Body of pancreas (tissue), 4 donors: ENCODE results near the gene COG2. TPM values are rescaled to one million over a fixed set of nuclear protein-coding genes. Genes with fewer than 3 reads are reported as not detected.

Experiments used
- ATAC-seq: fragments of 150-250 bp; one replicate; pipeline ENCODE4 v1.9.1; 2016
- DNase-seq, 4 donors: peaks; one replicate each; pipeline ENCODE4 v3.0.0-alpha.2; 2019
- H3K27ac ChIP-seq, 4 donors: fragments of 200-600 bp; sonication (generic); 1 replicate in 3 of 4; 2 replicates in 1 of 4; pipeline versions ENCODE4 v1.5.1 to v1.6.1; 2016 to 2019; ENCODE audit warnings: mild to moderate bottlenecking in 1 of 4, mixed read lengths in 1 of 4, moderate library complexity in 1 of 4
- H3K27me3 ChIP-seq, 2 donors: fragments of 200-600 bp; sonication (generic); one replicate each; pipeline ENCODE4 v1.6.0; 2016; ENCODE audit warnings: mild to moderate bottlenecking in 1 of 2
- H3K36me3 ChIP-seq, 2 donors: fragments of 200-600 bp; sonication (generic); replicated peaks in 1 of 2; 2 replicates each; pipeline ENCODE4 v1.5.1; 2016; ENCODE audit warnings: low read depth in 2 of 2; ENCODE audit not compliant: insufficient read depth in 1 of 2
- H3K4me1 ChIP-seq: fragments of 200-600 bp; sonication (generic); one replicate; pipeline ENCODE4 v1.6.0; 2016
- H3K4me3 ChIP-seq, 2 donors: fragments of 200-600 bp; sonication (generic); 1 replicate in 1 of 2; 2 replicates in 1 of 2; pipeline ENCODE4 v1.5.1; 2016 to 2019
- H3K9me3 ChIP-seq, 3 donors: fragments of 200-600 bp; sonication (generic); 1 replicate in 2 of 3; 2 replicates in 1 of 3; pipeline ENCODE4 v1.5.1; 2016
- CTCF ChIP-seq, 7 experiments: fragments of 450-650 bp in 4 of 7; fragments of 200-600 bp in 3 of 7; sonication (generic) in 3 of 7; IDR thresholded peaks; one replicate each; pipeline ENCODE4 v1.5.1; 2016 to 2019; ENCODE audit warnings: antibody characterized with exemption in 7 of 7
- POLR2A ChIP-seq, 3 donors: fragments of 450-650 bp; IDR thresholded peaks; one replicate each; pipeline ENCODE4 v1.6.1; 2016; ENCODE audit warnings: antibody characterized with exemption in 3 of 3, mild to moderate bottlenecking in 2 of 3
- WGBS, 2 donors: methylation state at CpG; one replicate each; pipeline ENCODE4 v1.1.5; 2017; 5-methylcytosine and 5-hydroxymethylcytosine counted together
- intact Hi-C: fragments of 100-400 bp; cut with DNase I; formaldehyde crosslinking; loops from one replicate; pipeline ENCODE4 v1.15.1; 2023
- total RNA-seq, 2 donors: library from RNA; depleted of rRNA; stranded (reverse); fragments of >200 nt; gene quantifications; one replicate each; pipeline ENCODE4 v1.1.0, GENCODE V29; 2016

Gene COG2
- total RNA-seq, 2 donors from 2014 or later, result 13.7 to 26.0 TPM

GRCh38 chr1:230700132-230700531 lies 57.9 kb downstream of the COG2 start:
- intact Hi-C loops, result no loop called here
- Histone ChIP-seq H3K27me3 (no peaks in the 10 kb centered on the region), H3K4me1 (no peaks in the 10 kb centered on the region), H3K9me3 (no peaks in the 10 kb centered on the region), H3K27ac (no peak overlapping the region), H3K36me3 (no peaks in the 10 kb centered on the region), H3K4me3 (no peak overlapping the region)
- 74 to 80% methylated on average over 4 of the region's 4 CpGs for WGBS, 2 donors
- TF ChIP-seq CTCF (IDR thresholded peaks at IDR 0.05) (no peak), POLR2A (IDR thresholded peaks at IDR 0.05) (no peak)
- DNase-seq (no peak), ATAC-seq (no peak)

GRCh38 chr1:230701434-230701833 lies 59.2 kb downstream of the COG2 start:
- DNase-seq (no peak), ATAC-seq (no peak)
- no peak overlapping the region for H3K4me3 ChIP-seq
- no peak for TF ChIP-seq POLR2A (IDR thresholded peaks at IDR 0.05)
- no peak for TF ChIP-seq CTCF (IDR thresholded peaks at IDR 0.05)
- WGBS, 2 donors, result 79 to 86% methylated on average over 17 of the region's 17 CpGs
- no peaks in the 10 kb centered on the region for H3K9me3 ChIP-seq
- no peak overlapping the region for H3K27ac ChIP-seq
- H3K27me3 ChIP-seq, result no peaks in the 10 kb centered on the region
- H3K4me1 ChIP-seq, result no peaks in the 10 kb centered on the region
- H3K36me3 ChIP-seq, result no peaks in the 10 kb centered on the region
- intact Hi-C loops, result no loop called here

GRCh38 chr1:230701895-230702768 lies 59.9 kb downstream of the COG2 start:
- no peak for ATAC-seq
- Histone ChIP-seq H3K9me3 (no peaks in the 10 kb centered on the region), H3K4me1 (no peaks in the 10 kb centered on the region), H3K27ac (no peak overlapping the region), H3K27me3 (no peaks in the 10 kb centered on the region), H3K4me3 (no peak overlapping the region), H3K36me3 (no peaks in the 10 kb centered on the region)
- no peak for TF ChIP-seq CTCF (IDR thresholded peaks at IDR 0.05)
- no peak for TF ChIP-seq POLR2A (IDR thresholded peaks at IDR 0.05)
- intact Hi-C loops, result no loop called here
- 84% methylated on average over 19 of the region's 19 CpGs for WGBS, 2 donors
- DNase-seq, result no peak

- no peak for DNase-seq
- H3K36me3 ChIP-seq, result no peaks in the 10 kb centered on the region
- H3K27ac ChIP-seq, result no peak overlapping the region
- no peak overlapping the region for H3K4me3 ChIP-seq
- TF ChIP-seq CTCF (IDR thresholded peaks at IDR 0.05) (no peak), POLR2A (IDR thresholded peaks at IDR 0.05) (no peak)
- no peaks in the 10 kb centered on the region for H3K27me3 ChIP-seq
- no peak for ATAC-seq
- H3K9me3 ChIP-seq, result no peaks in the 10 kb centered on the region
- 75 to 83% methylated on average over 4 to 14 of the region's 14 CpGs for WGBS, 2 donors
- intact Hi-C loops, result no loop called here
- H3K4me1 ChIP-seq, result no peaks in the 10 kb centered on the region
These were observed 60.8 kb downstream of the COG2 start for GRCh38 chr1:230702934-230703678.
